ENCODE results near the gene IGF1. TPM values are rescaled to one million over a fixed set of nuclear protein-coding genes. Genes with fewer than 3 reads are reported as not detected.

IGF1 gene
- total and polyA plus RNA-seq, 9 of the 15 experiments (the other 6 are each of a cell fraction or from before 2014, with no cell fraction given): 3.7 to 13.9 (median 4.5) TPM

- ChIA-PET POLR2A (interaction anchor here (0.7 kb wide), 1 partner anchor 10 kb away, joined by 3 read pairs; no protein-coding TSS in a partner anchor), CTCF (ENCODE audit: low intra/inter-chr PET ratio) (no interaction called here)
- Histone ChIP-seq H3K9ac (ENCODE audit: insufficient read depth in 1 of 2, low read depth in 2 of 2, low read length in 2 of 2) (no peak overlapping the region), H3K79me2 (ENCODE audit: control insufficient read depth, insufficient read depth, low read length) (no peaks in the 10 kb centered on the region), H3K36me3 (ENCODE audit: control insufficient read depth, insufficient read depth, low read length) (no peaks in the 10 kb centered on the region), H3K4me3 (no peak overlapping the region), H2AFZ (ENCODE audit: low read depth, low read length) (no peak overlapping the region), H3K27ac (ENCODE audit: extremely low read depth, low read depth, low read length) (no peak overlapping the region), H3K4me2 (ENCODE audit: insufficient read depth, low read length) (no peak overlapping the region), H3K27me3 (ENCODE audit: control insufficient read depth in 2 of 2, insufficient read depth in 2 of 2, low read length in 2 of 2) (no peaks in the 10 kb centered on the region), H3K4me1 (replicated peaks in 1 of 2; ENCODE audit: control insufficient read depth in 2 of 2, insufficient read depth in 2 of 2, low read length in 2 of 2) (no peaks in the 10 kb centered on the region; a peak in 1 of 5 replicates), H3K9me3 (replicated peaks; ENCODE audit: control insufficient read depth, insufficient read depth, low read depth, low read length) (no peaks in the 10 kb centered on the region), H3K9me1 (ENCODE audit: control insufficient read depth, insufficient read depth, low read length) (no peaks in the 10 kb centered on the region), H4K20me1 (replicated peaks; ENCODE audit: control insufficient read depth, insufficient read depth, low read length) (no peaks in the 10 kb centered on the region)
- 6% methylated on average over 4 of the region's 4 CpGs for WGBS (ENCODE audit: insufficient coverage, low coverage, missing lambda C conversion rate)
- TF ChIP-seq CTCF (IDR thresholded peaks at IDR 0.05 in 2 of 3, conservative IDR thresholded peaks at IDR 0.05 in 1 of 3; ENCODE audit: insufficient read depth in 2 of 3, low read depth in 1 of 3, low read length in 3 of 3): peak; percentile 5 to 40 (median 33); a peak in 3 of 6 replicates
- TF ChIP-seq PKNOX1 (IDR thresholded peaks at IDR 0.05): no peak
- DNase-seq (ENCODE audit: extremely low read depth in 1 of 4, low spot score in 3 of 4) (peak in 2 of 4 experiments; percentile 17 to 21), FAIRE-seq (no peak), ATAC-seq (peak; percentile 91)
- BruUV-seq (replicated peaks): no TSS peak
- in situ Hi-C loops (cut with MboI): no loop called here
- intact Hi-C loops (cut with micrococcal nuclease): no loop called here
Observed at GRCh38 chr12:102522768-102523167, 42.4 kb upstream of the IGF1 start.

Measured in K562 (cell line).